H1 (cell line): Measurements from ENCODE around the gene KRT85. TPM values are rescaled to one million over a fixed set of nuclear protein-coding genes. Genes with fewer than 3 reads are reported as not detected.

Experiments used
- CTCF ChIA-PET: fragments of 300-600 bp; sonication (Branson Sonifier 250); formaldehyde crosslinking; loops from one replicate; lab custom pipeline; 2021; ENCODE audit not compliant: partially characterized antibody; lab: Charles Lee
- POLR2A ChIA-PET: fragments of 300-600 bp; sonication (Branson Sonifier 250); formaldehyde crosslinking; loops from one replicate; lab custom pipeline; 2021; ENCODE audit warnings: inconsistent platforms; ENCODE audit not compliant: partially characterized antibody; lab: Charles Lee
- DNase-seq, 2 experiments: peaks; one replicate each; pipeline versions ENCODE4 v3.0.0 to v3.0.0-alpha.2; 2010 to 2022; ENCODE audit warnings: low spot score in 2 of 2, low read depth in 1 of 2, mixed read lengths in 1 of 2
- FAIRE-seq: peaks from 2 replicates; lab custom pipeline; 2011; peaks lifted over from hg19 to GRCh38; lab: Jason Lieb, UNC
- H2AFZ ChIP-seq: 2 replicates; pipeline ENCODE4 v1.8.1; 2012; ENCODE audit warnings: low read length, inconsistent platforms
- H2AK5ac ChIP-seq: 2 replicates; pipeline ENCODE4 v1.6.1; 2013; ENCODE audit warnings: low read depth, low read length
- H2BK120ac ChIP-seq: replicated peaks from 2 replicates; pipeline ENCODE3; 2013; ENCODE audit warnings: low read depth, low read length, inconsistent platforms
- H2BK12ac ChIP-seq: 2 replicates; pipeline ENCODE4 v1.6.1; 2013; ENCODE audit warnings: low read depth, low read length
- H2BK15ac ChIP-seq: 2 replicates; pipeline ENCODE4 v1.6.1; 2013; ENCODE audit warnings: low read length
- H2BK20ac ChIP-seq: 2 replicates; pipeline ENCODE4 v1.6.1; 2013; ENCODE audit warnings: low read length
- H2BK5ac ChIP-seq: 2 replicates; pipeline ENCODE4 v1.6.1; 2013; ENCODE audit warnings: low read depth, low read length
- H3K14ac ChIP-seq: 2 replicates; pipeline ENCODE4 v1.6.1; 2013; ENCODE audit warnings: inconsistent platforms; ENCODE audit not compliant: insufficient read length
- H3K18ac ChIP-seq: 2 replicates; pipeline ENCODE4 v1.6.1; 2013; ENCODE audit warnings: low read length; ENCODE audit errors: extremely low read depth
- H3K23ac ChIP-seq: 2 replicates; pipeline ENCODE4 v1.6.1; 2013; ENCODE audit warnings: inconsistent platforms; ENCODE audit not compliant: insufficient read length
- H3K23me2 ChIP-seq: 2 replicates; pipeline ENCODE4 v1.6.1; 2013; ENCODE audit warnings: low read depth, low read length
- H3K27ac ChIP-seq: 2 replicates; pipeline ENCODE4 v1.6.1; 2011; ENCODE audit warnings: low read depth, low read length, inconsistent platforms
- H3K27me3 ChIP-seq, 4 experiments: replicated peaks in 1 of 4; 1 replicate in 1 of 4; 2 replicates in 3 of 4; pipeline versions ENCODE4 v1.6.1 to v1.8.1; 2011 to 2013; ENCODE audit warnings: low read length in 3 of 4, mild to moderate bottlenecking in 3 of 4, inconsistent platforms in 2 of 4, mixed read lengths in 2 of 4, moderate library complexity in 1 of 4; ENCODE audit not compliant: control insufficient read depth in 3 of 4, insufficient read depth in 3 of 4; ENCODE audit errors: extremely low read depth in 1 of 4
- H3K36me3 ChIP-seq, 4 experiments: 2 replicates each; pipeline versions ENCODE4 v1.6.1 to v1.8.1; 2011 to 2013; ENCODE audit warnings: mild to moderate bottlenecking in 4 of 4, low read length in 3 of 4, moderate library complexity in 2 of 4, control low read depth in 1 of 4, inconsistent platforms in 1 of 4; ENCODE audit not compliant: insufficient read depth in 4 of 4, control insufficient read depth in 2 of 4
- H3K4ac ChIP-seq: replicated peaks from 2 replicates; pipeline ENCODE3; 2013; ENCODE audit warnings: low read length, low read depth, mixed read lengths, inconsistent platforms; ENCODE audit not compliant: insufficient read length
- H3K4me1 ChIP-seq, 4 experiments: replicated peaks in 1 of 4; 1 replicate in 1 of 4; 2 replicates in 3 of 4; pipeline versions ENCODE4 v1.6.1 to v1.8.1; 2011 to 2013; ENCODE audit warnings: low read length in 3 of 4, inconsistent platforms in 2 of 4, mixed read lengths in 1 of 4; ENCODE audit not compliant: insufficient read depth in 4 of 4, control insufficient read depth in 3 of 4
- H3K4me2 ChIP-seq, 2 experiments: 2 replicates each; pipeline versions ENCODE4 v1.6.1 to v1.8.1; 2011 to 2013; ENCODE audit warnings: low read depth in 2 of 2, low read length in 2 of 2, control low read depth in 1 of 2, inconsistent platforms in 1 of 2, mild to moderate bottlenecking in 1 of 2; ENCODE audit not compliant: insufficient read depth in 1 of 2
- H3K4me3 ChIP-seq, 4 experiments: fragments of 200-600, 300-600 bp in 1 of 4; sonication (generic), shearing (Covaris generic), sonication (Bioruptor Twin) in 1 of 4; 2 replicates each; pipeline versions ENCODE4 v1.5.1 to v1.8.1; 2011 to 2016; ENCODE audit warnings: low read length in 4 of 4, low read depth in 3 of 4, control low read depth in 2 of 4, inconsistent platforms in 2 of 4, mild to moderate bottlenecking in 2 of 4, mixed read lengths in 1 of 4, moderate library complexity in 1 of 4; ENCODE audit not compliant: insufficient read depth in 2 of 4; ENCODE audit errors: extremely low read depth in 1 of 4
- H3K56ac ChIP-seq: replicated peaks from 2 replicates; pipeline ENCODE3; 2013; ENCODE audit warnings: low read depth, mild to moderate bottlenecking, mixed read lengths, low read length, inconsistent platforms; ENCODE audit not compliant: insufficient read length
- H3K79me1 ChIP-seq: 2 replicates; pipeline ENCODE4 v1.6.1; 2013; ENCODE audit warnings: low read depth, low read length, control low read depth
- H3K79me2 ChIP-seq, 2 experiments: 2 replicates each; pipeline versions ENCODE4 v1.6.1 to v1.8.1; 2012 to 2013; ENCODE audit warnings: low read length in 2 of 2, mild to moderate bottlenecking in 2 of 2, inconsistent platforms in 1 of 2; ENCODE audit not compliant: insufficient read depth in 2 of 2, control insufficient read depth in 1 of 2
- H3K9ac ChIP-seq, 4 experiments: replicated peaks in 1 of 4; 1 replicate in 1 of 4; 2 replicates in 3 of 4; pipeline versions ENCODE4 v1.6.1 to v1.8.1; 2011 to 2013; ENCODE audit warnings: low read depth in 3 of 4, low read length in 3 of 4, control low read depth in 2 of 4, mild to moderate bottlenecking in 2 of 4, moderate library complexity in 2 of 4, inconsistent platforms in 1 of 4; ENCODE audit errors: extremely low read depth in 1 of 4
- H3K9me3 ChIP-seq, 2 experiments: 2 replicates each; pipeline versions ENCODE4 v1.6.1 to v1.8.1; 2012 to 2013; ENCODE audit warnings: mild to moderate bottlenecking in 2 of 2, moderate library complexity in 2 of 2, control low read depth in 1 of 2, inconsistent platforms in 1 of 2, low read depth in 1 of 2, low read length in 1 of 2, mixed read lengths in 1 of 2; ENCODE audit not compliant: insufficient read depth in 2 of 2
- H4K20me1 ChIP-seq, 2 experiments: replicated peaks in 1 of 2; 2 replicates each; pipeline versions ENCODE3 to v1.8.1; 2011 to 2013; ENCODE audit warnings: inconsistent platforms in 2 of 2, low read length in 2 of 2, mild to moderate bottlenecking in 1 of 2; ENCODE audit not compliant: insufficient read depth in 2 of 2, control insufficient read depth in 1 of 2
- H4K5ac ChIP-seq: 2 replicates; pipeline ENCODE4 v1.6.1; 2013; ENCODE audit warnings: low read length, low read depth, mixed read lengths, inconsistent platforms; ENCODE audit not compliant: insufficient read length
- H4K8ac ChIP-seq: 2 replicates; pipeline ENCODE4 v1.8.0; 2013; ENCODE audit warnings: mild to moderate bottlenecking, moderate library complexity, low read length, inconsistent platforms; ENCODE audit not compliant: insufficient read depth; ENCODE audit errors: extremely low read depth
- H4K91ac ChIP-seq: replicated peaks from 2 replicates; pipeline ENCODE3; 2013; ENCODE audit warnings: low read length, mixed read lengths, inconsistent platforms; ENCODE audit not compliant: insufficient read length
- ATF3 ChIP-seq: IDR thresholded peaks from 2 replicates; pipeline ENCODE4 v1.6.1; 2011; ENCODE audit warnings: low read depth, mild to moderate bottlenecking, low read length; ENCODE audit not compliant: insufficient read depth
- CBX5 ChIP-seq: fragments of 300-800, 300-1000 bp; sonication (generic); IDR thresholded peaks from 2 replicates; pipeline ENCODE4 v1.7.1; 2016; ENCODE audit warnings: antibody characterized with exemption, low read length, low read depth
- EGR1 ChIP-seq: IDR thresholded peaks from 2 replicates; pipeline ENCODE4 v1.6.1; 2011; ENCODE audit warnings: low read depth, low read length, borderline replicate concordance
- POU5F1 ChIP-seq: IDR thresholded peaks from 2 replicates; pipeline ENCODE4 v1.6.1; 2011; ENCODE audit warnings: low read depth, mild to moderate bottlenecking, low read length, moderate library complexity
- RBBP5 ChIP-seq: IDR thresholded peaks from 2 replicates; pipeline ENCODE4 v1.7.1; 2012; ENCODE audit warnings: low read depth, mild to moderate bottlenecking, inconsistent platforms, low read length, moderate library complexity, borderline replicate concordance
- RXRA ChIP-seq: IDR thresholded peaks from 2 replicates; pipeline ENCODE4 v1.6.1; 2011; ENCODE audit warnings: low read depth, mild to moderate bottlenecking, low read length, moderate library complexity; ENCODE audit not compliant: insufficient read depth
- SIN3A ChIP-seq, 2 experiments: IDR thresholded peaks in 1 of 2; conservative IDR thresholded peaks in 1 of 2; 2 replicates each; pipeline ENCODE4 v1.6.1; 2011 to 2012; ENCODE audit warnings: low read length in 2 of 2, improper control_type of control experiment in 1 of 2, low read depth in 1 of 2, mild to moderate bottlenecking in 1 of 2
- SIX5 ChIP-seq: IDR thresholded peaks from 2 replicates; pipeline ENCODE4 v1.6.1; 2011; ENCODE audit warnings: mild to moderate bottlenecking, low read depth, low read length
- SP2 ChIP-seq: IDR thresholded peaks from 2 replicates; pipeline ENCODE4 v1.6.1; 2012; ENCODE audit warnings: mild to moderate bottlenecking, low read length, inconsistent platforms
- TAF1 ChIP-seq: IDR thresholded peaks from 2 replicates; pipeline ENCODE4 v1.6.1; 2011; ENCODE audit warnings: mild to moderate bottlenecking, low read depth, low read length
- TAF7 ChIP-seq: optimal IDR thresholded peaks from 2 replicates; pipeline ENCODE3; 2011; ENCODE audit warnings: low read depth, mild to moderate bottlenecking, inconsistent platforms, low read length, moderate library complexity, borderline replicate concordance
- WGBS, 2 experiments: shearing (Covaris generic) in 1 of 2; methylation state at CpG; one replicate each; pipeline versions ENCODE4 v1.1.6 to v1.1.7; 2013 to 2015; ENCODE audit warnings: low lambda C conversion rate in 2 of 2, mixed read lengths in 2 of 2, inconsistent platforms in 1 of 2, low coverage in 1 of 2, missing lambda C conversion rate in 1 of 2; ENCODE audit not compliant: insufficient replicate concordance in 2 of 2, insufficient coverage in 1 of 2, insufficient read length in 1 of 2; ENCODE audit errors: extremely low coverage in 1 of 2, missing lambda C conversion rate in 1 of 2; 5-methylcytosine and 5-hydroxymethylcytosine counted together
- polyA plus RNA-seq, 7 experiments: library from polyadenylated mRNA; depleted of rRNA in 3 of 7; stranded (reverse) in 5 of 7; unstranded in 2 of 7; fragments of >200 nt in 5 of 7; fragments of 200-250 nt in 2 of 7; gene quantifications; 1 replicate in 5 of 7; 2 replicates in 1 of 7; 4 replicates in 1 of 7; pipeline versions ENCODE4 v1.2.1 to v1.2.3, GENCODE V29; 2011 to 2013; ENCODE audit warnings: missing spikeins in 2 of 7, mixed read lengths in 2 of 7
- total RNA-seq: library from RNA; stranded (reverse); fragmentation: NEBNext Ultra II Directional; extraction: Animal tissue kit (Norgen Biotek cat#: 25700); gene quantifications from 2 replicates; pipeline ENCODE4 v1.2.1, GENCODE V29; 2021
- TF ChIP-seq, protein P1 (sequence below): IDR thresholded peaks from 2 replicates; pipeline ENCODE4 v1.6.1; 2012; ENCODE audit warnings: inconsistent platforms

Gene KRT85
- total and polyA plus RNA-seq, 2 of the 8 experiments (the other 6 are each of a cell fraction or from before 2014, with no cell fraction given), result not detected

GRCh38 chr12:52387859-52388258 is 20.6 kb upstream of the KRT85 start:
- no peak overlapping the region for H3K4me3 ChIP-seq
- H3K9me3 ChIP-seq, result no peaks in the 10 kb centered on the region
- H4K5ac ChIP-seq, result no peak overlapping the region
- H3K56ac ChIP-seq, result no peak overlapping the region
- H3K36me3 ChIP-seq, result no peaks in the 10 kb centered on the region
- H4K91ac ChIP-seq, result no peak overlapping the region
- H3K4me1 ChIP-seq, result peaks cover 0 to 7% (median 1%) of the 10 kb centered on the region in 4 experiments; a peak in 2 of 7 replicates
- H3K79me2 ChIP-seq, result no peaks in the 10 kb centered on the region
- no peak overlapping the region for H2BK20ac ChIP-seq
- H2BK5ac ChIP-seq, result no peak overlapping the region
- no peak overlapping the region for H3K4ac ChIP-seq
- H3K27ac ChIP-seq, result no peak overlapping the region
- H2AK5ac ChIP-seq, result no peak overlapping the region
- no peak overlapping the region for H3K23ac ChIP-seq
- no peak overlapping the region; the same call in 1 of the 2 replicates for H4K8ac ChIP-seq
- no peak overlapping the region for H2AFZ ChIP-seq
- H3K9ac ChIP-seq, result no peak overlapping the region
- 96% methylated on average over 2 of the region's 2 CpGs; no CpG with 5 or more reads in 1 of the 2 experiments for WGBS, 2 experiments
- H2BK120ac ChIP-seq, result no peak overlapping the region
- H3K23me2 ChIP-seq, result no peaks in the 10 kb centered on the region
- H3K79me1 ChIP-seq, result no peaks in the 10 kb centered on the region; the same call in 1 of the 2 replicates
- H4K20me1 ChIP-seq, result no peaks in the 10 kb centered on the region
- no peak overlapping the region for H3K18ac ChIP-seq
- H3K27me3 ChIP-seq, result no peaks in the 10 kb centered on the region
- CTCF ChIA-PET, result interaction anchor here (0.6 to 11.3 kb wide), 15 partner anchors 8 to 492 kb away, joined by 3 to 105 read pairs (median 4); partner anchors contain the start of gene KRT85
- H3K14ac ChIP-seq, result no peak overlapping the region
- H2BK12ac ChIP-seq, result no peak overlapping the region
- H2BK15ac ChIP-seq, result no peak overlapping the region
- DNase-seq (no peak), FAIRE-seq (no peak)
- POLR2A ChIA-PET, result no interaction called here
- no peak overlapping the region for H3K4me2 ChIP-seq
- TF ChIP-seq SIN3A (conservative IDR thresholded peaks at IDR 0.05 in 1 of 2, IDR thresholded peaks at IDR 0.05 in 1 of 2; ENCODE audit: low read depth in 1 of 2, low read length in 2 of 2) (no peak), CBX5 (no peak), TAF1 (no peak), EGR1 (no peak), SIX5 (no peak), TAF7 (no peak), POU5F1 (no peak), RBBP5 (no peak), SP2 (no peak), RXRA (no peak), ATF3 (no peak)
- TF ChIP-seq, protein P1, sequence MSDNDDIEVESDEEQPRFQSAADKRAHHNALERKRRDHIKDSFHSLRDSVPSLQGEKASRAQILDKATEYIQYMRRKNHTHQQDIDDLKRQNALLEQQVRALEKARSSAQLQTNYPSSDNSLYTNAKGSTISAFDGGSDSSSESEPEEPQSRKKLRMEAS, result no peak
